K562 (cell line): ENCODE results near the gene PLA2G3. TPM values are rescaled to one million over a fixed set of nuclear protein-coding genes. Genes with fewer than 3 reads are reported as not detected.

Experiments
- ATAC-seq: fragments of 200-7000 bp; cut with Tn5 transposase; 3 replicates; pipeline ENCODE4 v1.9.1; 2020; ENCODE audit warnings: moderate library complexity
- BruUV-seq: library from RNA; stranded (reverse); fragments of 400-500 nt; replicated peaks from 2 replicates; lab custom pipeline; 2021; lab: Mats Ljungman, UMichigan
- CTCF ChIA-PET: fragments of 300-600 bp; formaldehyde crosslinking; extraction: SDS; loops from one replicate; lab custom pipeline; 2021; ENCODE audit warnings: low intra/inter-chr PET ratio; lab: Yijun Ruan, JAX
- POLR2A ChIA-PET: fragments of 300-600, 350-650 bp; sonication (Branson Sonifier 250); formaldehyde crosslinking; extraction: SDS; loops from one replicate; lab custom pipeline; 2021; ENCODE audit warnings: antibody characterized with exemption, inconsistent platforms; lab: Yijun Ruan, JAX
- DNase-seq, 4 experiments: peaks; one replicate each; pipeline versions ENCODE4 v3.0.0 to v3.0.0-alpha.2; 2011 to 2018; ENCODE audit warnings: low spot score in 3 of 4, mixed read lengths in 3 of 4; ENCODE audit errors: extremely low read depth in 1 of 4
- FAIRE-seq: peaks from 2 replicates; lab custom pipeline; 2011; peaks lifted over from hg19 to GRCh38; lab: Jason Lieb, UNC
- H2AFZ ChIP-seq: 2 replicates; pipeline ENCODE4 v1.6.0; 2011; ENCODE audit warnings: low read depth, low read length, control low read depth, inconsistent platforms
- H3K27ac ChIP-seq: fragments of 200-600 bp; 3 replicates; pipeline ENCODE4 v1.8.0; 2011; ENCODE audit warnings: low read depth, mild to moderate bottlenecking, control low read depth, inconsistent platforms, low read length, moderate library complexity, mixed read lengths; ENCODE audit errors: extremely low read depth
- H3K27me3 ChIP-seq, 2 experiments: fragments of 300-600 bp in 1 of 2; 2 replicates in 1 of 2; 3 replicates in 1 of 2; pipeline versions ENCODE4 v1.6.0 to v1.8.0; 2011; ENCODE audit warnings: inconsistent platforms in 2 of 2, low read length in 2 of 2, mild to moderate bottlenecking in 1 of 2, mixed read lengths in 1 of 2, moderate library complexity in 1 of 2; ENCODE audit not compliant: control insufficient read depth in 2 of 2, insufficient read depth in 2 of 2
- H3K36me3 ChIP-seq: fragments of 300-600 bp; 3 replicates; pipeline ENCODE4 v1.8.0; 2011; ENCODE audit warnings: mild to moderate bottlenecking, low read length, inconsistent platforms; ENCODE audit not compliant: control insufficient read depth, insufficient read depth
- H3K4me1 ChIP-seq, 2 experiments: fragments of 200-600 bp in 1 of 2; replicated peaks in 1 of 2; 2 replicates in 1 of 2; 3 replicates in 1 of 2; pipeline versions ENCODE4 v1.5.1 to v1.8.0; 2011; ENCODE audit warnings: inconsistent platforms in 2 of 2, low read length in 2 of 2, mild to moderate bottlenecking in 1 of 2, mixed read lengths in 1 of 2, moderate library complexity in 1 of 2; ENCODE audit not compliant: control insufficient read depth in 2 of 2, insufficient read depth in 2 of 2
- H3K4me2 ChIP-seq: 2 replicates; pipeline ENCODE4 v1.6.1; 2011; ENCODE audit warnings: low read length, control low read depth, inconsistent platforms, mixed read lengths; ENCODE audit not compliant: insufficient read depth
- H3K4me3 ChIP-seq: fragments of 200-600 bp; sonication (generic), shearing (Covaris generic); 2 replicates; pipeline ENCODE4 v1.5.1; 2016; ENCODE audit warnings: control low read depth, inconsistent platforms
- H3K79me2 ChIP-seq: fragments of 200-600 bp; 3 replicates; pipeline ENCODE4 v1.8.0; 2011; ENCODE audit warnings: low read length, inconsistent platforms; ENCODE audit not compliant: control insufficient read depth, insufficient read depth
- H3K9ac ChIP-seq, 2 experiments: 2 replicates each; pipeline versions ENCODE4 v1.6.0 to v1.6.1; 2011; ENCODE audit warnings: low read depth in 2 of 2, low read length in 2 of 2, control low read depth in 1 of 2, inconsistent platforms in 1 of 2, mild to moderate bottlenecking in 1 of 2, mixed read lengths in 1 of 2; ENCODE audit not compliant: insufficient read depth in 1 of 2
- H3K9me1 ChIP-seq: one replicate; pipeline ENCODE4 v1.6.0; 2011; ENCODE audit warnings: inconsistent platforms, mild to moderate bottlenecking, low read length, moderate library complexity; ENCODE audit not compliant: control insufficient read depth, insufficient read depth
- H3K9me3 ChIP-seq: replicated peaks from 2 replicates; pipeline ENCODE4 v1.5.1; 2011; ENCODE audit warnings: low read depth, low read length, inconsistent platforms; ENCODE audit not compliant: control insufficient read depth, insufficient read depth
- H4K20me1 ChIP-seq: replicated peaks from 2 replicates; pipeline ENCODE4 v1.6.1; 2011; ENCODE audit warnings: low read length, inconsistent platforms, mixed read lengths; ENCODE audit not compliant: control insufficient read depth, insufficient read depth
- LCOR ChIP-seq: sonication (generic); formaldehyde crosslinking; IDR thresholded peaks from 2 replicates; pipeline ENCODE4 v1.8.0; 2022; ENCODE audit warnings: mild to moderate bottlenecking, missing genetic modification reagents
- NBN ChIP-seq: fragments of 450-650 bp; IDR thresholded peaks from 2 replicates; pipeline ENCODE4 v1.6.1; 2016; ENCODE audit warnings: low read depth, mild to moderate bottlenecking
- PHF8 ChIP-seq: fragments of 200-600 bp; sonication (generic); IDR thresholded peaks from 2 replicates; pipeline ENCODE4 v1.6.1; 2012; ENCODE audit warnings: mixed run types, mild to moderate bottlenecking, inconsistent platforms, low read length, moderate library complexity, borderline replicate concordance
- POU5F1 ChIP-seq: fragments of 150-350 bp; IDR thresholded peaks from 2 replicates; pipeline ENCODE4 v1.6.1; 2014; ENCODE audit warnings: borderline replicate concordance, low read length, low read depth, mild to moderate bottlenecking; ENCODE audit not compliant: partially characterized antibody
- PTRF ChIP-seq: fragments of 450-650 bp; IDR thresholded peaks from 2 replicates; pipeline ENCODE4 v1.6.1; 2016; ENCODE audit warnings: mild to moderate bottlenecking, missing genetic modification characterization, missing compliant biosample characterization
- ZBTB40 ChIP-seq, 2 experiments: fragments of 450-650 bp in 1 of 2; sonication (generic) in 1 of 2; formaldehyde crosslinking in 1 of 2; IDR thresholded peaks; 2 replicates each; pipeline versions ENCODE4 v1.7.1 to v1.9.0; 2016 to 2022; ENCODE audit warnings: inconsistent platforms in 1 of 2, mild to moderate bottlenecking in 1 of 2, missing genetic modification reagents in 1 of 2
- ZNF740 ChIP-seq, 3 experiments: fragments of 200-800 bp in 1 of 3; sonication (Bioruptor generic) in 1 of 3; sonication (generic) in 1 of 3; formaldehyde crosslinking in 1 of 3; IDR thresholded peaks; 2 replicates each; pipeline versions ENCODE4 v1.6.1 to v1.8.0; 2016 to 2022; ENCODE audit warnings: mild to moderate bottlenecking in 2 of 3, missing compliant biosample characterization in 2 of 3, missing genetic modification characterization in 2 of 3, missing genetic modification reagents in 1 of 3
- WGBS: fragments of 100-300 bp; shearing (Covaris generic); methylation state at CpG from one replicate; pipeline ENCODE4 v1.1.6; 2016; ENCODE audit warnings: low coverage, mixed read lengths; ENCODE audit not compliant: insufficient coverage; ENCODE audit errors: missing lambda C conversion rate; 5-methylcytosine and 5-hydroxymethylcytosine counted together
- in situ Hi-C: fragments of 300-500 bp; cut with MboI; formaldehyde crosslinking; loops from 4 replicates; pipeline ENCODE4 v1.15.0; 2018; ENCODE audit warnings: inconsistent platforms, mixed read lengths
- intact Hi-C: fragments of 100-400 bp; cut with micrococcal nuclease; formaldehyde crosslinking; loops from 2 replicates; pipeline ENCODE4 v1.14.2; 2022
- polyA plus RNA-seq, 8 experiments: library from polyadenylated mRNA; depleted of rRNA in 4 of 8; stranded (reverse) in 5 of 8; unstranded in 3 of 8; fragments of >200 nt; fragmentation: Nextera tagmentation in 2 of 8; fragmentation: Illumina TruSeq in 1 of 8; extraction: Ambion mirVana in 2 of 8; extraction: Trizol in 1 of 8; gene quantifications; 2 replicates each; pipeline versions ENCODE4 v1.2.1 to v1.2.3, GENCODE V29; 2011 to 2014; ENCODE audit warnings: inconsistent platforms in 1 of 8, missing spikeins in 1 of 8
- total RNA-seq, 7 experiments: library from RNA; depleted of rRNA in 6 of 7; stranded (reverse); fragments of >200 nt in 6 of 7; fragmentation: Illumina TruSeq in 2 of 7; extraction: Trizol in 2 of 7; gene quantifications; 2 replicates each; pipeline versions ENCODE4 v1.2.1 to v1.2.3, GENCODE V29; 2011 to 2021; ENCODE audit warnings: low replicate concordance in 1 of 7

PLA2G3 gene
- total and polyA plus RNA-seq, 9 of the 15 experiments (the other 6 are each of a cell fraction or from before 2014, with no cell fraction given): 0.18 to 1.4 (median 0.64) TPM

- TF ChIP-seq POU5F1: no peak
- TF ChIP-seq LCOR (CRISPR knock-in tag): no peak
- TF ChIP-seq PHF8: peak; percentile 70; the same call in 1 of the 2 replicates
- TF ChIP-seq ZNF740 (CRISPR knock-in tag; IDR thresholded peaks at IDR 0.05): no peak
- TF ChIP-seq ZNF740 (tag; IDR thresholded peaks at IDR 0.05): no peak
- TF ChIP-seq NBN: peak; percentile 56; the same call in 1 of the 2 replicates
Measured at GRCh38 chr22:31107178-31107893, 33.0 kb downstream of the PLA2G3 start, which contains the start of gene SELENOM (continued).

DNA sequence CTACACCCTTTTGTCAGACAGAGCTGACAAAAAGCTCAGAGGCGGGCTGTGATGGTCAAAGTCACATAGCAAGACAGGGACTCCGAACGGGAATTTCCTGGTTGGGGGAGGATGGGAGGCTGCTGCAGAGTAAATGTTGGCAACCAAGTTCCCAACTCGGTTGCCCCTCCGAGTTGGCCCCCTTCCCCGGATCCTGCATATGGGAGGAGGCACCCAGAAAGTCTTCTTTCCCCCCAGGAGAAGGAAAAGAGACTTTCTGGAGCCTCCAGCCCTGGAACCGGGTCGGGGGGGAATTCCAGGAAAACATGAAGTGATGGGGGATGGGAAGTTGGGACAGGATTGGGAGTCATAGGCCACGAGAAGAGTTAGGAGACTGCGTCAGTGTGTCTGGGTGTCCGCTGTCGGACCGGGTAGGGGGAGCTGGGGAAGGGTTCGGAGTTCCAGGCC is 33.6 kb downstream of the PLA2G3 start:
- Histone ChIP-seq H3K9me3 (no peaks in the 10 kb centered on the region), H3K4me3 (peak overlapping the region; percentile 52), H3K4me1 (peaks cover 8 to 17% of the 10 kb centered on the region in 2 experiments; a peak in 4 of 5 replicates), H3K79me2 (no peaks in the 10 kb centered on the region), H3K27ac (peak overlapping the region; percentile 47; the same call in 1 of the 3 replicates), H3K9ac (peak overlapping the region; percentile 63 to 91; a peak in 3 of 4 replicates), H4K20me1 (no peaks in the 10 kb centered on the region), H3K27me3 (no peaks in the 10 kb centered on the region), H3K9me1 (no peaks in the 10 kb centered on the region), H3K4me2 (peak overlapping the region; percentile 80), H3K36me3 (no peaks in the 10 kb centered on the region), H2AFZ (peak overlapping the region; percentile 83)
- BruUV-seq: no TSS peak
- ChIA-PET POLR2A (interaction anchor here (0.7 to 1.6 kb wide), 2 partner anchors 22 to 25 kb away, joined by 5 to 8 read pairs; no protein-coding TSS in a partner anchor), CTCF (interaction anchor here (0.8 to 2.3 kb wide), 2 partner anchors 42 to 125 kb away, joined by 5 to 18 read pairs; no protein-coding TSS in a partner anchor)
- FAIRE-seq: no peak
- in situ Hi-C loops: no loop called here
- intact Hi-C loops: loop anchor here (2.0 kb wide), 1 partner anchor 42 kb away; no protein-coding TSS in a partner anchor
- no peak for DNase-seq
- 39% methylated on average over 8 of the region's 14 CpGs for WGBS
- ATAC-seq: no peak
- TF ChIP-seq ZBTB40 (IDR thresholded peaks at IDR 0.05) (0 out of 2 replicates have a peak, but pooled peaks have one; percentile 17), ZBTB40 (CRISPR knock-in tag; IDR thresholded peaks at IDR 0.05) (no peak), PTRF (tag) (no peak)
